Measurements from ENCODE around the gene CTRB1. TPM values are rescaled to one million over a fixed set of nuclear protein-coding genes. Genes with fewer than 3 reads are reported as not detected.

Gene CTRB1
- total and polyA plus RNA-seq, 2 of the 8 experiments (the other 6 are each of a cell fraction or from before 2014, with no cell fraction given): not detected

GRCh38 chr16:75224306-75225082, 5.7 kb downstream of the CTRB1 start:
- no peak overlapping the region for H3K4me3 ChIP-seq (ENCODE audit: extremely low read depth in 1 of 4, insufficient read depth in 2 of 4, low read depth in 3 of 4, low read length in 4 of 4)
- no peak overlapping the region for H3K27ac ChIP-seq (ENCODE audit: low read depth, low read length)
- H2AFZ ChIP-seq (ENCODE audit: low read length): no peak overlapping the region
- no peaks in the 10 kb centered on the region for H3K23me2 ChIP-seq (ENCODE audit: low read depth, low read length)
- H4K8ac ChIP-seq (ENCODE audit: extremely low read depth, insufficient read depth, low read length): peak overlapping the region; percentile 79; the same call in 1 of the 2 replicates
- H3K4me2 ChIP-seq (ENCODE audit: insufficient read depth in 1 of 2, low read depth in 2 of 2, low read length in 2 of 2): no peak overlapping the region
- no peak for FAIRE-seq
- H2BK12ac ChIP-seq (ENCODE audit: low read depth, low read length): peak overlapping the region; percentile 60; the same call in 1 of the 2 replicates
- peaks cover 2 to 7% (median 4%) of the 10 kb centered on the region in 4 experiments; a peak in 5 of 8 replicates for H3K36me3 ChIP-seq (ENCODE audit: control insufficient read depth in 2 of 4, insufficient read depth in 4 of 4, low read length in 3 of 4)
- no peak overlapping the region for H2BK5ac ChIP-seq (ENCODE audit: low read depth, low read length)
- no peaks in the 10 kb centered on the region for H3K79me1 ChIP-seq (ENCODE audit: low read depth, low read length)
- CTCF ChIA-PET (ENCODE audit: partially characterized antibody): interaction anchor here (0.6 to 2.0 kb wide), 3 partner anchors 9 to 513 kb away, joined by 3 to 17 read pairs (median 4); no protein-coding TSS in a partner anchor
- H3K4me1 ChIP-seq (replicated peaks in 1 of 4; ENCODE audit: control insufficient read depth in 3 of 4, insufficient read depth in 4 of 4, low read length in 3 of 4): peaks cover 0 to 4% (median 0%) of the 10 kb centered on the region in 4 experiments; a peak in 1 of 7 replicates
- no peak overlapping the region for H3K56ac ChIP-seq (replicated peaks; ENCODE audit: insufficient read length, low read depth, low read length)
- no peak overlapping the region for H3K18ac ChIP-seq (ENCODE audit: extremely low read depth, low read length)
- no peak overlapping the region for H2BK20ac ChIP-seq (ENCODE audit: low read length)
- POLR2A ChIA-PET (ENCODE audit: partially characterized antibody): interaction anchor here (0.6 to 22.7 kb wide), 7 partner anchors 10 to 305 kb away, joined by 3 to 375 read pairs (median 7); partner anchors contain the start of genes BCAR1 and CTRB2
- no peak overlapping the region for H3K23ac ChIP-seq (ENCODE audit: insufficient read length)
- H4K5ac ChIP-seq (ENCODE audit: insufficient read length, low read depth, low read length): no peak overlapping the region
- no peak overlapping the region; a peak in 1 of 7 replicates for H3K9ac ChIP-seq (replicated peaks in 1 of 4; ENCODE audit: extremely low read depth in 1 of 4, low read depth in 3 of 4, low read length in 3 of 4)
- H2BK120ac ChIP-seq (replicated peaks; ENCODE audit: low read depth, low read length): no peak overlapping the region
- H2BK15ac ChIP-seq (ENCODE audit: low read length): no peak overlapping the region
- peaks cover 3 to 6% of the 10 kb centered on the region in 2 experiments for H4K20me1 ChIP-seq (replicated peaks in 1 of 2; ENCODE audit: control insufficient read depth in 1 of 2, insufficient read depth in 2 of 2, low read length in 2 of 2)
- no peaks in the 10 kb centered on the region for H3K79me2 ChIP-seq (ENCODE audit: control insufficient read depth in 1 of 2, insufficient read depth in 2 of 2, low read length in 2 of 2)
- H2AK5ac ChIP-seq (ENCODE audit: low read depth, low read length): no peak overlapping the region
- no peak overlapping the region for H3K14ac ChIP-seq (ENCODE audit: insufficient read length)
- no peak overlapping the region for H3K4ac ChIP-seq (replicated peaks; ENCODE audit: insufficient read length, low read depth, low read length)
- no peaks in the 10 kb centered on the region for H3K9me3 ChIP-seq (ENCODE audit: insufficient read depth in 2 of 2, low read depth in 1 of 2, low read length in 1 of 2)
- no peak overlapping the region for H4K91ac ChIP-seq (replicated peaks; ENCODE audit: insufficient read length, low read length)
- DNase-seq (ENCODE audit: low read depth in 1 of 2, low spot score in 2 of 2): no peak
- H3K27me3 ChIP-seq (replicated peaks in 1 of 4; ENCODE audit: control insufficient read depth in 3 of 4, extremely low read depth in 1 of 4, insufficient read depth in 3 of 4, low read length in 3 of 4): no peaks in the 10 kb centered on the region
- WGBS, 2 experiments (ENCODE audit: extremely low coverage in 1 of 2, insufficient coverage in 1 of 2, insufficient read length in 1 of 2, insufficient replicate concordance in 2 of 2, low coverage in 1 of 2, low lambda C conversion rate in 2 of 2, missing lambda C conversion rate in 1 of 2): 96% methylated on average over 20 of the region's 20 CpGs; no CpG with 5 or more reads in 1 of the 2 experiments
- TF ChIP-seq RNF2 (IDR thresholded peaks at IDR 0.05; ENCODE audit: borderline replicate concordance, low read depth, low read length, missing control alignments, poor library complexity, severe bottlenecking) (no peak), SP1 (IDR thresholded peaks at IDR 0.05; ENCODE audit: low read depth, low read length) (no peak), GTF2F1 (IDR thresholded peaks at IDR 0.05; ENCODE audit: borderline replicate concordance, low read depth, low read length) (no peak), RAD21 (IDR thresholded peaks at IDR 0.05 in 1 of 2, conservative IDR thresholded peaks at IDR 0.05 in 1 of 2; ENCODE audit: low read depth in 2 of 2, low read length in 2 of 2) (no peak), SP2 (IDR thresholded peaks at IDR 0.05; ENCODE audit: low read length) (no peak), CHD2 (IDR thresholded peaks at IDR 0.05; ENCODE audit: low read length) (no peak), YY1 (IDR thresholded peaks at IDR 0.05; ENCODE audit: low read depth, low read length) (no peak), NRF1 (IDR thresholded peaks at IDR 0.05; ENCODE audit: low read depth, low read length) (no peak), EP300 (IDR thresholded peaks at IDR 0.05; ENCODE audit: borderline replicate concordance in 1 of 2, low read depth in 2 of 2, low read length in 2 of 2) (no peak), RFX5 (IDR thresholded peaks at IDR 0.05; ENCODE audit: borderline replicate concordance, low read depth, low read length) (no peak)
